Liver (tissue), 3 donors: ENCODE measurements around the gene DGCR8.

ENCODE experiments used
- CTCF ChIP-seq: fragments of 150-350 bp; IDR thresholded peaks from 2 replicates; pipeline ENCODE4 v1.5.1; 2017; ENCODE audit warnings: improper control_type of control experiment, low read depth, low read length; ENCODE audit not compliant: missing input control
- REST ChIP-seq: IDR thresholded peaks from 2 replicates; pipeline ENCODE4 v1.6.1; 2016; ENCODE audit warnings: antibody characterized with exemption, mild to moderate bottlenecking
- TAF1 ChIP-seq: conservative IDR thresholded peaks from 2 replicates; pipeline ENCODE4 v1.6.1; 2016; ENCODE audit warnings: antibody characterized with exemption, mild to moderate bottlenecking
- donor health status: healthy.
- donor health status: healthy.

- TF ChIP-seq REST (no peak), TAF1 (no peak), CTCF (no peak)
Observed at GRCh38 chr22:20126284-20127029, 46.4 kb downstream of the DGCR8 start.
